ENCODE results near the gene SPG21. TPM values are rescaled to one million over a fixed set of nuclear protein-coding genes. Genes with fewer than 3 reads are reported as not detected.

The SPG21 gene
- total and polyA plus RNA-seq, 12 donors, result 30.4 to 57.0 (median 45.9) TPM

GRCh38 chr15:65004993-65005392 lies 15.3 kb upstream of the SPG21 start:
- Histone ChIP-seq H3K36me3 (peaks cover 0 to 73% (median 4%) of the 10 kb centered on the region in 9 donors), H3K4me3 (no peak overlapping the region), H3K27ac (no peak overlapping the region), H3K4me1 (no peaks in the 10 kb centered on the region), H3K9me3 (no peaks in the 10 kb centered on the region), H3K27me3 (no peaks in the 10 kb centered on the region)
- DNase-seq (no peak), ATAC-seq (no peak)
- TF ChIP-seq CTCF (IDR thresholded peaks at IDR 0.05), result no peak
- WGBS, 2 donors, result 81 to 84% methylated on average over 3 of the region's 3 CpGs
- intact Hi-C loops (cut with DNase I), result no loop called here

- DNase-seq (no peak), ATAC-seq (no peak)
- intact Hi-C loops (cut with DNase I), result no loop called here
- Histone ChIP-seq H3K4me1 (no peaks in the 10 kb centered on the region), H3K27ac (no peak overlapping the region), H3K4me3 (no peak overlapping the region), H3K9me3 (no peaks in the 10 kb centered on the region), H3K27me3 (no peaks in the 10 kb centered on the region), H3K36me3 (peaks cover 0 to 20% (median 0%) of the 10 kb centered on the region in 9 donors)
- no peak for TF ChIP-seq CTCF (IDR thresholded peaks at IDR 0.05)
- 92 to 94% methylated on average over 4 of the region's 4 CpGs for WGBS, 2 donors
Measured at GRCh38 chr15:64997745-64998375, 8.1 kb upstream of the SPG21 start.

GRCh38 chr15:64997066-64997465 lies 7.4 kb upstream of the SPG21 start:
- no peaks in the 10 kb centered on the region for H3K9me3 ChIP-seq
- intact Hi-C loops (cut with DNase I), result no loop called here
- WGBS, 2 donors, result 78 to 79% methylated on average over 5 of the region's 5 CpGs

GRCh38 chr15:64993290-64993689 lies 3.6 kb upstream of the SPG21 start:
- H3K4me1 ChIP-seq, result peaks cover 0 to 13% (median 8%) of the 10 kb centered on the region in 9 donors
- H3K9me3 ChIP-seq, result no peaks in the 10 kb centered on the region
- WGBS, 2 donors, result 61 to 79% methylated on average over 1 of the region's 1 CpG
- no peaks in the 10 kb centered on the region for H3K36me3 ChIP-seq
- no peaks in the 10 kb centered on the region for H3K27me3 ChIP-seq
- TF ChIP-seq CTCF (IDR thresholded peaks at IDR 0.05), result no peak
- no peak for ATAC-seq
- no peak overlapping the region for H3K4me3 ChIP-seq
- intact Hi-C loops (cut with DNase I), result no loop called here
- no peak overlapping the region for H3K27ac ChIP-seq
- no peak for DNase-seq

More at GRCh38 chr15:64997066-64997465, 7.4 kb upstream of the SPG21 start:
- Histone ChIP-seq H3K27ac (no peak overlapping the region), H3K36me3 (peaks cover 0 to 12% (median 0%) of the 10 kb centered on the region in 9 donors), H3K27me3 (no peaks in the 10 kb centered on the region), H3K4me1 (no peaks in the 10 kb centered on the region), H3K4me3 (no peak overlapping the region)
- TF ChIP-seq CTCF (IDR thresholded peaks at IDR 0.05), result no peak
- ATAC-seq (no peak), DNase-seq (no peak)
